ENCODE data around the gene C16orf46. TPM values are rescaled to one million over a fixed set of nuclear protein-coding genes. Genes with fewer than 3 reads are reported as not detected.

Gene C16orf46
- total RNA-seq, 1 experiment from 2014 or later = 1.7 TPM

GRCh38 chr16:81121474-81121990 is 44.5 kb upstream of the C16orf46 start:
- Histone ChIP-seq H3K4me1 (ENCODE audit: control insufficient read depth in 1 of 2, insufficient read depth in 2 of 2, low read length in 2 of 2) (no peaks in the 10 kb centered on the region), H3K4me2 (ENCODE audit: low read length) (no peak overlapping the region), H3K79me2 (ENCODE audit: insufficient read depth, low read length) (no peaks in the 10 kb centered on the region), H3K9me3 (ENCODE audit: control insufficient read depth in 1 of 2, insufficient read depth in 1 of 2, low read depth in 1 of 2, low read length in 2 of 2) (no peaks in the 10 kb centered on the region), H3K4me3 (replicated peaks in 1 of 2; ENCODE audit: low read depth in 1 of 2, low read length in 2 of 2) (no peak overlapping the region), H3K27me3 (ENCODE audit: insufficient read depth, low read length) (0 out of 2 replicates have a peak, but pooled peaks cover 5% of the 10 kb centered on the region), H3K9ac (ENCODE audit: low read length) (no peak overlapping the region), H4K20me1 (ENCODE audit: insufficient read depth) (no peaks in the 10 kb centered on the region), H3K27ac (ENCODE audit: low read depth, low read length) (no peak overlapping the region), H2AFZ (ENCODE audit: low read depth, low read length, poor library complexity, severe bottlenecking) (no peak overlapping the region), H3K9me2 (ENCODE audit: insufficient read depth) (no peaks in the 10 kb centered on the region), H3K36me3 (ENCODE audit: control insufficient read depth in 1 of 2, insufficient read depth in 2 of 2, low read length in 2 of 2) (no peaks in the 10 kb centered on the region)
- POLR2A ChIA-PET = no interaction called here
- CTCF ChIA-PET = no interaction called here
- TF ChIP-seq MAX (IDR thresholded peaks at IDR 0.05) (no peak), CEBPB (IDR thresholded peaks at IDR 0.05; ENCODE audit: low read depth) (no peak), ZFX (IDR thresholded peaks at IDR 0.05) (no peak), SIN3A (IDR thresholded peaks at IDR 0.05; ENCODE audit: low read depth) (no peak), JUND (IDR thresholded peaks at IDR 0.05) (no peak), EGR1 (IDR thresholded peaks at IDR 0.05; ENCODE audit: low read depth) (no peak), ZNF274 (IDR thresholded peaks at IDR 0.05; ENCODE audit: low read depth, low read length) (no peak), FOSL1 (IDR thresholded peaks at IDR 0.05; ENCODE audit: low read depth) (no peak), TCF7L2 (IDR thresholded peaks at IDR 0.05; ENCODE audit: borderline replicate concordance, extremely low read depth, insufficient read depth, insufficient read length) (no peak), SRF (IDR thresholded peaks at IDR 0.05; ENCODE audit: low read depth) (no peak), SP1 (IDR thresholded peaks at IDR 0.05; ENCODE audit: low read depth) (no peak), RAD21 (IDR thresholded peaks at IDR 0.05; ENCODE audit: low read depth) (no peak), CBX3 (IDR thresholded peaks at IDR 0.05; ENCODE audit: low read depth) (no peak)
- no peak for DNase-seq (ENCODE audit: low read depth, low spot score)
- no TSS peak for BruUV-seq (replicated peaks)
- RAD21 ChIA-PET (ENCODE audit: low non-redundant PET in 1 of 2, low total read pairs in 2 of 2, uncharacterized antibody in 2 of 2, unreplicated experiment in 2 of 2) = no interaction called here
- no peak for ATAC-seq
- intact Hi-C loops (cut with micrococcal nuclease) = no loop called here

- no peaks in the 10 kb centered on the region for H3K9me3 ChIP-seq (ENCODE audit: control insufficient read depth in 1 of 2, insufficient read depth in 1 of 2, low read depth in 1 of 2, low read length in 2 of 2)
- no peaks in the 10 kb centered on the region for H3K79me2 ChIP-seq (ENCODE audit: insufficient read depth, low read length)
- H3K9me2 ChIP-seq (ENCODE audit: insufficient read depth) = no peaks in the 10 kb centered on the region
- DNase-seq (ENCODE audit: low read depth, low spot score) = no peak
- no TSS peak for BruUV-seq (replicated peaks)
- TF ChIP-seq EZH2phosphoT487 (IDR thresholded peaks at IDR 0.05; ENCODE audit: borderline replicate concordance) (no peak), REST (IDR thresholded peaks at IDR 0.05; ENCODE audit: low read depth) (no peak), FOSL1 (IDR thresholded peaks at IDR 0.05; ENCODE audit: low read depth) (no peak), SRF (IDR thresholded peaks at IDR 0.05; ENCODE audit: low read depth) (no peak), TCF7L2 (IDR thresholded peaks at IDR 0.05; ENCODE audit: borderline replicate concordance, extremely low read depth, insufficient read depth, insufficient read length) (no peak), JUND (IDR thresholded peaks at IDR 0.05) (no peak), YY1 (IDR thresholded peaks at IDR 0.05; ENCODE audit: extremely low read depth, insufficient replicate concordance, low read depth, low read length) (no peak), EZH2 (IDR thresholded peaks at IDR 0.05) (no peak), RAD21 (IDR thresholded peaks at IDR 0.05; ENCODE audit: low read depth) (no peak), ZNF274 (IDR thresholded peaks at IDR 0.05; ENCODE audit: low read depth, low read length) (no peak), SP1 (IDR thresholded peaks at IDR 0.05; ENCODE audit: low read depth) (no peak), ZFX (IDR thresholded peaks at IDR 0.05) (no peak), SIN3A (IDR thresholded peaks at IDR 0.05; ENCODE audit: low read depth) (no peak), CEBPB (IDR thresholded peaks at IDR 0.05; ENCODE audit: low read depth) (no peak), CBX3 (IDR thresholded peaks at IDR 0.05; ENCODE audit: low read depth) (no peak)
- H2AFZ ChIP-seq (ENCODE audit: low read depth, low read length, poor library complexity, severe bottlenecking) = no peak overlapping the region
- intact Hi-C loops (cut with micrococcal nuclease) = no loop called here
- no peaks in the 10 kb centered on the region for H3K4me1 ChIP-seq (ENCODE audit: control insufficient read depth in 1 of 2, insufficient read depth in 2 of 2, low read length in 2 of 2)
- ChIA-PET RAD21 (ENCODE audit: low non-redundant PET in 1 of 2, low total read pairs in 2 of 2, uncharacterized antibody in 2 of 2, unreplicated experiment in 2 of 2) (no interaction called here), CTCF (no interaction called here), POLR2A (interaction anchor here (0.5 to 1.7 kb wide), 2 partner anchors 9 to 30 kb away, joined by 3 read pairs; no protein-coding TSS in a partner anchor)
- H3K9ac ChIP-seq (ENCODE audit: low read length) = no peak overlapping the region
- no peak overlapping the region for H3K4me2 ChIP-seq (ENCODE audit: low read length)
- no peak overlapping the region for H3K4me3 ChIP-seq (replicated peaks in 1 of 2; ENCODE audit: low read depth in 1 of 2, low read length in 2 of 2)
- H4K20me1 ChIP-seq (ENCODE audit: insufficient read depth) = no peaks in the 10 kb centered on the region
- H3K27me3 ChIP-seq (ENCODE audit: insufficient read depth, low read length) = 0 out of 2 replicates have a peak, but pooled peaks cover 5% of the 10 kb centered on the region
- H3K27ac ChIP-seq (ENCODE audit: low read depth, low read length) = no peak overlapping the region
- H3K36me3 ChIP-seq (ENCODE audit: control insufficient read depth in 1 of 2, insufficient read depth in 2 of 2, low read length in 2 of 2) = no peaks in the 10 kb centered on the region
- no peak for ATAC-seq
Measured at GRCh38 chr16:81117436-81117835, 40.4 kb upstream of the C16orf46 start.
